Peyer's patch (tissue), 4 donors: ENCODE data around the gene NMNAT1.
"Not testable (repeated sequence)": the region's sequence is repeated elsewhere in the genome, so short reads cannot be mapped to it uniquely, and the experiment has no call there.

Experiments
- POLR2A ChIP-seq, 2 donors: fragments of 450-650 bp; IDR thresholded peaks; one replicate each; pipeline ENCODE4 v1.5.1; 2017; ENCODE audit warnings: antibody characterized with exemption in 2 of 2, mild to moderate bottlenecking in 2 of 2, moderate library complexity in 2 of 2
- TF ChIP-seq, protein P1 (sequence below), 6 experiments: fragments of 450-650 bp in 4 of 6; fragments of 200-600 bp in 2 of 6; sonication (generic) in 1 of 6; IDR thresholded peaks; one replicate each; pipeline ENCODE4 v1.5.1; 2017 to 2019; ENCODE audit warnings: antibody characterized with exemption in 6 of 6, mild to moderate bottlenecking in 3 of 6, moderate library complexity in 1 of 6

DNA sequence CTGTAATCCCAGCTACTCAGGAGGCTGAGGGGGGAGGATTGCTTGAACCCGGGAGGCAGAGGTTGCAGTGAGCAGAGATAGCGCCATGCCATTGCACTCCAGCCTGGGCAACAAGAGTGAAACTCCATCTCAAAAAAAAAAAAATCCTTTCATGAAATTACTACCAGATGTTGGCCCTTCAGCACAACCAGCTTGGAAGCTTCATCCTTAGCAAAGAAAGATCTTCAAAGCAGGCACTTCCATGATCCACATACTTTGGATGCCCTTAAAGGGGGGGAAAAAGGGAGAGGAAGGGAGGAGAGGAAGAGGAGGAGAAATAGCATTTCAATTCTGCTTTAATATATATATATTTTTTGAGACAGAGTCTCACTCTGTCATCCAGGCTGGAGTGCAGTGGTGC is 77.4 kb downstream of the NMNAT1 start:
- TF ChIP-seq, protein P1, sequence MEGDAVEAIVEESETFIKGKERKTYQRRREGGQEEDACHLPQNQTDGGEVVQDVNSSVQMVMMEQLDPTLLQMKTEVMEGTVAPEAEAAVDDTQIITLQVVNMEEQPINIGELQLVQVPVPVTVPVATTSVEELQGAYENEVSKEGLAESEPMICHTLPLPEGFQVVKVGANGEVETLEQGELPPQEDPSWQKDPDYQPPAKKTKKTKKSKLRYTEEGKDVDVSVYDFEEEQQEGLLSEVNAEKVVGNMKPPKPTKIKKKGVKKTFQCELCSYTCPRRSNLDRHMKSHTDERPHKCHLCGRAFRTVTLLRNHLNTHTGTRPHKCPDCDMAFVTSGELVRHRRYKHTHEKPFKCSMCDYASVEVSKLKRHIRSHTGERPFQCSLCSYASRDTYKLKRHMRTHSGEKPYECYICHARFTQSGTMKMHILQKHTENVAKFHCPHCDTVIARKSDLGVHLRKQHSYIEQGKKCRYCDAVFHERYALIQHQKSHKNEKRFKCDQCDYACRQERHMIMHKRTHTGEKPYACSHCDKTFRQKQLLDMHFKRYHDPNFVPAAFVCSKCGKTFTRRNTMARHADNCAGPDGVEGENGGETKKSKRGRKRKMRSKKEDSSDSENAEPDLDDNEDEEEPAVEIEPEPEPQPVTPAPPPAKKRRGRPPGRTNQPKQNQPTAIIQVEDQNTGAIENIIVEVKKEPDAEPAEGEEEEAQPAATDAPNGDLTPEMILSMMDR (IDR thresholded peaks at IDR 0.05): not testable (repeated sequence)
- not testable (repeated sequence) for TF ChIP-seq POLR2A (IDR thresholded peaks at IDR 0.05)
